GM12878 (cell line): ENCODE results near the gene ZDHHC17. TPM values are rescaled to one million over a fixed set of nuclear protein-coding genes. Genes with fewer than 3 reads are reported as not detected.

Experiments
- CBFB ChIP-seq: IDR thresholded peaks from 2 replicates; pipeline ENCODE4 v1.6.1; 2016; ENCODE audit warnings: antibody characterized with exemption, low read depth
- CUX1 ChIP-seq: IDR thresholded peaks from 2 replicates; pipeline ENCODE4 v1.6.1; 2012; ENCODE audit warnings: improper control_type of control experiment, low read depth, low read length; ENCODE audit not compliant: insufficient replicate concordance
- HCFC1 ChIP-seq: fragments of 150-350 bp; IDR thresholded peaks from 2 replicates; pipeline ENCODE4 v1.6.1; 2014; ENCODE audit warnings: low read length
- HSF1 ChIP-seq: fragments of 150-350 bp; IDR thresholded peaks from 2 replicates; pipeline ENCODE4 v1.6.1; 2014; ENCODE audit warnings: mild to moderate bottlenecking, low read depth, low read length
- JUNB ChIP-seq: IDR thresholded peaks from 2 replicates; pipeline ENCODE4 v1.6.1; 2016; ENCODE audit warnings: antibody characterized with exemption, mild to moderate bottlenecking
- NRF1 ChIP-seq: conservative IDR thresholded peaks from 2 replicates; pipeline ENCODE4 v1.6.1; 2011; ENCODE audit warnings: mild to moderate bottlenecking, low read depth, low read length, improper control_type of control experiment
- PKNOX1 ChIP-seq: fragments of 450-650 bp; IDR thresholded peaks from 2 replicates; pipeline ENCODE4 v1.6.1; 2016; ENCODE audit warnings: mild to moderate bottlenecking
- RUNX3 ChIP-seq: IDR thresholded peaks from 2 replicates; pipeline ENCODE4 v1.6.1; 2012; ENCODE audit warnings: low read length, inconsistent platforms
- TBL1XR1 ChIP-seq: IDR thresholded peaks from 2 replicates; pipeline ENCODE4 v1.6.1; 2012; ENCODE audit warnings: low read depth, low read length, improper control_type of control experiment
- WRNIP1 ChIP-seq: IDR thresholded peaks from 2 replicates; pipeline ENCODE4 v1.6.1; 2011; ENCODE audit warnings: low read depth, low read length, improper control_type of control experiment, borderline replicate concordance
- polyA plus RNA-seq, 11 experiments: library from polyadenylated mRNA; depleted of rRNA in 4 of 11; unstranded in 6 of 11; stranded (reverse) in 5 of 11; fragments of >200 nt; fragmentation: Nextera tagmentation in 4 of 11; fragmentation: Illumina TruSeq in 1 of 11; extraction: Ambion mirVana in 4 of 11; extraction: Trizol in 1 of 11; gene quantifications; 1 replicate in 1 of 11; 2 replicates in 10 of 11; pipeline versions ENCODE4 v1.2.1 to v1.2.3, GENCODE V29; 2011 to 2016; ENCODE audit warnings: inconsistent platforms in 2 of 11, missing spikeins in 2 of 11, low read depth in 1 of 11
- total RNA-seq, 4 experiments: library from RNA; depleted of rRNA in 3 of 4; stranded (reverse); fragments of >200 nt in 3 of 4; fragmentation: Illumina TruSeq in 1 of 4; extraction: Trizol in 1 of 4; gene quantifications; 2 replicates each; pipeline versions ENCODE4 v1.2.1 to v1.2.3, GENCODE V29; 2013 to 2021

Gene ZDHHC17
- total and polyA plus RNA-seq, 10 of the 15 experiments (the other 5 are each of a cell fraction or from before 2014, with no cell fraction given), result 4.3 to 50.0 (median 19.3) TPM

GRCh38 chr12:76864791-76865400 is 101.0 kb downstream of the ZDHHC17 start (continued):
- TF ChIP-seq CUX1, result no peak
- no peak for TF ChIP-seq WRNIP1
- no peak for TF ChIP-seq JUNB
- no peak for TF ChIP-seq TBL1XR1
- no peak for TF ChIP-seq PKNOX1
- TF ChIP-seq NRF1, result no peak
- TF ChIP-seq HSF1, result no peak
- TF ChIP-seq HCFC1, result no peak
- TF ChIP-seq CBFB, result no peak
- no peak for TF ChIP-seq RUNX3
